ENCODE measurements around the gene TBC1D24. TPM values are rescaled to one million over a fixed set of nuclear protein-coding genes. Genes with fewer than 3 reads are reported as not detected.

TBC1D24 gene
- polyA plus RNA-seq, 1 of the 3 experiments (the other 2 are of a cell fraction) = 6.7 TPM

DNA sequence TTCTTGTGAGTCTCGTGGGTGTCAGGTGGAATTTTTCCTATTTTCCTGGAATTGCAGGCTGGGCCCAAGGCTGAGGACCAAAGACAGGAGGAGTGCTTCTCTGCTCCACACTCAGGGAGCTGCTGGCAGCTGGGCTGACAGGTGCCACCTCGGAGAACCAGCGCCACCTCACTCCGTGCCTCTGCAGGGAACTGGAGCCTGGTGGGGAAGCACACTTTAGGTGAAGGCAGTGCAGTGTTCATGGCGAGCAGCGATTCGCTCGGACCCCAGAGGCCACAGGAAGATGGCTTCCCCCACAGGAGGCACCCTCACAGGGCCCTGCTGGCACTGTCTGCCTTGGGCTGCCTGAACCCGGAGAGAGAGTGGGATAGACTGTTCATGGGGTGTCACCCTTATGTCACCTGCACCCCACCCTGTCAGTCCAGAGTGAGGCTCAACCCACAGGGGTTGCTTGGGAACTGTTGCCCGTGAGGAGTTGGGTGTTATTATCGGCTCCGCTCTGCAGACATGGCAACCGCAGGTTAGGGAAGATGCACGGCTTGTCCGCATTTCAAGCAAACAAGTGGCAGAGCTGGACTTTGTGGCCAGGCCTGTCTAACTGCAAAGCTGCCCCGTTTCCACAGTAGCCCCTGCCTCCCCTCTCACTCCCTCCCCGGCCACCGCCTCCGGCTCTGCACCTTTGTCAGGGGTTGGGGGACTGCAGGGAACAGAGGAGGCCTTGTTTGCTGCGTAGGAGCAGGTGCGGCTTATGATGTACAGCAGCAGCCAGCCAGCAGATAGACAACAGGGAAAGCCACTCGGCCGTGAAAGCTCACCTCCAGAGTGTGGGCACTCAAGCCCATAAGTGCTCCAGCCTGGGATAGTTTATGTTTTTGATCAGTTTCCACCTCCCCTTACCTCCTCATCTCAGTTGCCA, 15.5 kb downstream of the TBC1D24 start:
- no peaks in the 10 kb centered on the region for H3K79me2 ChIP-seq (ENCODE audit: insufficient read depth)
- no peak overlapping the region for H3K4me2 ChIP-seq
- H3K4me3 ChIP-seq (ENCODE audit: low read depth in 2 of 2, low read length in 1 of 2) = no peak overlapping the region
- DNase-seq = no peak
- no peaks in the 10 kb centered on the region for H3K9me3 ChIP-seq
- TF ChIP-seq, protein P1, sequence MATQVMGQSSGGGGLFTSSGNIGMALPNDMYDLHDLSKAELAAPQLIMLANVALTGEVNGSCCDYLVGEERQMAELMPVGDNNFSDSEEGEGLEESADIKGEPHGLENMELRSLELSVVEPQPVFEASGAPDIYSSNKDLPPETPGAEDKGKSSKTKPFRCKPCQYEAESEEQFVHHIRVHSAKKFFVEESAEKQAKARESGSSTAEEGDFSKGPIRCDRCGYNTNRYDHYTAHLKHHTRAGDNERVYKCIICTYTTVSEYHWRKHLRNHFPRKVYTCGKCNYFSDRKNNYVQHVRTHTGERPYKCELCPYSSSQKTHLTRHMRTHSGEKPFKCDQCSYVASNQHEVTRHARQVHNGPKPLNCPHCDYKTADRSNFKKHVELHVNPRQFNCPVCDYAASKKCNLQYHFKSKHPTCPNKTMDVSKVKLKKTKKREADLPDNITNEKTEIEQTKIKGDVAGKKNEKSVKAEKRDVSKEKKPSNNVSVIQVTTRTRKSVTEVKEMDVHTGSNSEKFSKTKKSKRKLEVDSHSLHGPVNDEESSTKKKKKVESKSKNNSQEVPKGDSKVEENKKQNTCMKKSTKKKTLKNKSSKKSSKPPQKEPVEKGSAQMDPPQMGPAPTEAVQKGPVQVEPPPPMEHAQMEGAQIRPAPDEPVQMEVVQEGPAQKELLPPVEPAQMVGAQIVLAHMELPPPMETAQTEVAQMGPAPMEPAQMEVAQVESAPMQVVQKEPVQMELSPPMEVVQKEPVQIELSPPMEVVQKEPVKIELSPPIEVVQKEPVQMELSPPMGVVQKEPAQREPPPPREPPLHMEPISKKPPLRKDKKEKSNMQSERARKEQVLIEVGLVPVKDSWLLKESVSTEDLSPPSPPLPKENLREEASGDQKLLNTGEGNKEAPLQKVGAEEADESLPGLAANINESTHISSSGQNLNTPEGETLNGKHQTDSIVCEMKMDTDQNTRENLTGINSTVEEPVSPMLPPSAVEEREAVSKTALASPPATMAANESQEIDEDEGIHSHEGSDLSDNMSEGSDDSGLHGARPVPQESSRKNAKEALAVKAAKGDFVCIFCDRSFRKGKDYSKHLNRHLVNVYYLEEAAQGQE (IDR thresholded peaks at IDR 0.05; ENCODE audit: low read depth, low read length) = no peak
- TF ChIP-seq ELF1 (IDR thresholded peaks at IDR 0.05) (no peak), FOXM1 (IDR thresholded peaks at IDR 0.05; ENCODE audit: low read depth) (no peak), NFIC (IDR thresholded peaks at IDR 0.05; ENCODE audit: borderline replicate concordance) (no peak), GATA2 (CRISPR knock-in tag; IDR thresholded peaks at IDR 0.05) (no peak), MEF2A (IDR thresholded peaks at IDR 0.05; ENCODE audit: borderline replicate concordance, low read depth) (no peak)
- H3K9me2 ChIP-seq = no peaks in the 10 kb centered on the region
- H3K27ac ChIP-seq (ENCODE audit: low read depth in 2 of 2, low read length in 1 of 2) = no peak overlapping the region
- no peaks in the 10 kb centered on the region for H3K36me3 ChIP-seq (replicated peaks in 1 of 2; ENCODE audit: control insufficient read depth in 1 of 2, insufficient read depth in 2 of 2, low read length in 1 of 2)
- H3F3A ChIP-seq (replicated peaks; ENCODE audit: insufficient read depth) = no peaks in the 10 kb centered on the region
- peaks cover 0 to 7% of the 10 kb centered on the region in 2 experiments; a peak in 1 of 4 replicates for H3K4me1 ChIP-seq (ENCODE audit: control insufficient read depth in 1 of 2, insufficient read depth in 2 of 2, low read depth in 1 of 2, low read length in 1 of 2)
- WGBS (ENCODE audit: low lambda C conversion rate) = 97% methylated on average over 10 of the region's 23 CpGs
- H2AFZ ChIP-seq (ENCODE audit: low read depth) = no peak overlapping the region
- POLR2A ChIA-PET = no interaction called here
- no peaks in the 10 kb centered on the region for H4K20me1 ChIP-seq (ENCODE audit: insufficient read depth)
- CTCF ChIA-PET = interaction anchor here (0.8 to 12.7 kb wide), 2 partner anchors 9 to 10 kb away, joined by 3 to 95 read pairs; no protein-coding TSS in a partner anchor
- no peaks in the 10 kb centered on the region for H3K27me3 ChIP-seq (ENCODE audit: insufficient read depth)
- no peak overlapping the region for H3K9ac ChIP-seq

DNA sequence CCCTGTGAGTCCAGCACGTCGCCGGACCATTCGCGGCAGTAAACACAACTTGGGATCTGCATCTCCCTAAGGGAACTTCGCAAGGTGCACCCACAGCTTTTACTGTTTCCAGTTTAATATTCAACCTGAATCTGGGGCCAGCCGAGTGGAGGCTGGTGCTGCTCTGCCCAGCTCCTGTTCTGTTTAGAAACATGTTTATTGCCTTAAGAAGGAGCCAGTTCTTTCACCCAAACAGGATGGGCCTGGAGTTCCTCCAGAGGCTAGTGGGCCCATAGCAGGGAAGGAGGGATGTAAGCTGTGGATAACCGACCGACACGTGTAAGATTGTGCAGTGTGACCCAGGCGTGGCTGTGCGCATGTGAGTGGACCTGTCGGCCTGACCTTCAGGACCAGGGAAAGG, 17.4 kb downstream of the TBC1D24 start:
- no peak for DNase-seq
- H3K79me2 ChIP-seq (ENCODE audit: insufficient read depth) = no peaks in the 10 kb centered on the region
- WGBS (ENCODE audit: low lambda C conversion rate) = 97% methylated on average over 13 of the region's 13 CpGs
- H3K36me3 ChIP-seq (replicated peaks in 1 of 2; ENCODE audit: control insufficient read depth in 1 of 2, insufficient read depth in 2 of 2, low read length in 1 of 2) = peaks cover 0 to 3% of the 10 kb centered on the region in 2 experiments
- no peaks in the 10 kb centered on the region for H3K9me2 ChIP-seq
- no peak overlapping the region for H3K4me3 ChIP-seq (ENCODE audit: low read depth in 2 of 2, low read length in 1 of 2)
- H3K27ac ChIP-seq (ENCODE audit: low read depth in 2 of 2, low read length in 1 of 2) = no peak overlapping the region
- no peaks in the 10 kb centered on the region for H4K20me1 ChIP-seq (ENCODE audit: insufficient read depth)
- no peaks in the 10 kb centered on the region for H3K9me3 ChIP-seq
- H3F3A ChIP-seq (replicated peaks; ENCODE audit: insufficient read depth) = no peaks in the 10 kb centered on the region
- no peak overlapping the region for H3K9ac ChIP-seq
- no peak overlapping the region for H2AFZ ChIP-seq (ENCODE audit: low read depth)
- TF ChIP-seq TEAD4 (IDR thresholded peaks at IDR 0.05; ENCODE audit: borderline replicate concordance, insufficient read depth) = no peak
- TF ChIP-seq ELF1 (IDR thresholded peaks at IDR 0.05) = no peak
- TF ChIP-seq, protein P2, sequence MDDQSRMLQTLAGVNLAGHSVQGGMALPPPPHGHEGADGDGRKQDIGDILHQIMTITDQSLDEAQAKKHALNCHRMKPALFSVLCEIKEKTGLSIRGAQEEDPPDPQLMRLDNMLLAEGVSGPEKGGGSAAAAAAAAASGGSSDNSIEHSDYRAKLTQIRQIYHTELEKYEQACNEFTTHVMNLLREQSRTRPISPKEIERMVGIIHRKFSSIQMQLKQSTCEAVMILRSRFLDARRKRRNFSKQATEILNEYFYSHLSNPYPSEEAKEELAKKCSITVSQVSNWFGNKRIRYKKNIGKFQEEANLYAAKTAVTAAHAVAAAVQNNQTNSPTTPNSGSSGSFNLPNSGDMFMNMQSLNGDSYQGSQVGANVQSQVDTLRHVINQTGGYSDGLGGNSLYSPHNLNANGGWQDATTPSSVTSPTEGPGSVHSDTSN (IDR thresholded peaks at IDR 0.05) = no peak
- no peak for TF ChIP-seq RAD21 (IDR thresholded peaks at IDR 0.05; ENCODE audit: low read length)
- TF ChIP-seq SMC3 (IDR thresholded peaks at IDR 0.05; ENCODE audit: low read depth, low read length) = no peak
- no peak for TF ChIP-seq EZH2phosphoT487 (IDR thresholded peaks at IDR 0.05; ENCODE audit: borderline replicate concordance, low read depth)
- TF ChIP-seq RFX5 (IDR thresholded peaks at IDR 0.05; ENCODE audit: low read length) = no peak
- no peak for TF ChIP-seq GATA2 (CRISPR knock-in tag; IDR thresholded peaks at IDR 0.05)
- no peak overlapping the region for H3K4me2 ChIP-seq
- H3K4me1 ChIP-seq (ENCODE audit: control insufficient read depth in 1 of 2, insufficient read depth in 2 of 2, low read depth in 1 of 2, low read length in 1 of 2) = peaks cover 0 to 15% of the 10 kb centered on the region in 2 experiments; a peak in 1 of 4 replicates
- no peaks in the 10 kb centered on the region for H3K27me3 ChIP-seq (ENCODE audit: insufficient read depth)
- ChIA-PET CTCF (interaction anchor here (1.0 to 12.7 kb wide), 3 partner anchors 8 to 435 kb away, joined by 3 to 95 read pairs (median 4); no protein-coding TSS in a partner anchor), POLR2A (no interaction called here)
